CD4-positive, CD25-positive, alpha-beta regulatory T cell (primary cell): ENCODE results near the gene IFIH1. TPM values are rescaled to one million over a fixed set of nuclear protein-coding genes. Genes with fewer than 3 reads are reported as not detected.
A peak's percentile ranks its signal among the peaks of the same experiment; 100 is the strongest.

Experiments
- ATAC-seq, 2 donors: fragments of 150-1000 bp; cut with Tn5 transposase; one replicate each; pipeline ENCODE4 v1.10.0; 2021; ENCODE audit warnings: low read depth in 2 of 2, moderate number of reproducible peaks in 2 of 2, moderate library complexity in 1 of 2
- DNase-seq, 3 donors: peaks; one replicate each; pipeline versions ENCODE4 v3.0.0 to v3.0.0-alpha.2; 2012 to 2022; ENCODE audit warnings: mixed read lengths in 1 of 3
- H3K27ac ChIP-seq: one replicate; pipeline ENCODE4 v1.7.0; 2013; ENCODE audit warnings: mild to moderate bottlenecking, low read length; ENCODE audit not compliant: insufficient read depth, poor library complexity, severe bottlenecking
- H3K27me3 ChIP-seq: one replicate; pipeline ENCODE4 v1.7.0; 2013; ENCODE audit warnings: low read length; ENCODE audit not compliant: control insufficient read depth, insufficient read depth
- H3K36me3 ChIP-seq: one replicate; pipeline ENCODE4 v1.7.0; 2013; ENCODE audit warnings: mild to moderate bottlenecking, low read length, moderate library complexity; ENCODE audit not compliant: control insufficient read depth, insufficient read depth
- H3K4me1 ChIP-seq: 2 replicates; pipeline ENCODE4 v1.7.0; 2013; ENCODE audit warnings: mild to moderate bottlenecking, low read length; ENCODE audit not compliant: insufficient read depth, control insufficient read depth, poor library complexity, severe bottlenecking
- H3K4me3 ChIP-seq: one replicate; pipeline ENCODE4 v1.7.0; 2013; ENCODE audit warnings: low read depth, mild to moderate bottlenecking, low read length, moderate library complexity
- H3K9me3 ChIP-seq, 2 experiments: 1 replicate in 1 of 2; 2 replicates in 1 of 2; pipeline ENCODE4 v1.7.0; 2013; ENCODE audit warnings: low read length in 2 of 2, mild to moderate bottlenecking in 1 of 2, moderate library complexity in 1 of 2; ENCODE audit not compliant: control insufficient read depth in 2 of 2
- H3K27ac Mint-ChIP-seq, 3 donors: one replicate each; pipeline ENCODE4 v1.8.0; 2020 to 2022; ENCODE audit warnings: mild to moderate bottlenecking in 3 of 3, mixed read lengths in 3 of 3, moderate library complexity in 2 of 3
- H3K27me3 Mint-ChIP-seq: one replicate; pipeline ENCODE4 v1.8.0; 2022; ENCODE audit warnings: mild to moderate bottlenecking, mixed read lengths
- H3K36me3 Mint-ChIP-seq: one replicate; pipeline ENCODE4 v1.8.0; 2020; ENCODE audit warnings: mixed read lengths
- H3K4me1 Mint-ChIP-seq, 4 donors: one replicate each; pipeline ENCODE4 v1.8.0; 2020 to 2022; ENCODE audit warnings: mixed read lengths in 4 of 4, mild to moderate bottlenecking in 1 of 4
- H3K4me3 Mint-ChIP-seq, 4 donors: one replicate each; pipeline ENCODE4 v1.8.0; 2020 to 2022; ENCODE audit warnings: mild to moderate bottlenecking in 4 of 4, mixed read lengths in 4 of 4, moderate library complexity in 3 of 4
- H3K9me3 Mint-ChIP-seq, 7 donors: one replicate each; pipeline ENCODE4 v1.8.0; 2020 to 2022; ENCODE audit warnings: mixed read lengths in 7 of 7, mild to moderate bottlenecking in 3 of 7, moderate library complexity in 2 of 7
- polyA plus RNA-seq, 4 donors: library from polyadenylated mRNA; unstranded; fragments of 300-500 nt; fragmentation: Illumina TruSeq; gene quantifications; one replicate each; pipeline ENCODE4 v1.2.3, GENCODE V29; 2021
- total RNA-seq: library from RNA; stranded (reverse); gene quantifications from one replicate; pipeline ENCODE4 v1.2.3, GENCODE V29; 2022

Gene IFIH1
- total and polyA plus RNA-seq, 5 donors from 2014 or later = 17.2 to 52.8 (median 18.4) TPM

DNA sequence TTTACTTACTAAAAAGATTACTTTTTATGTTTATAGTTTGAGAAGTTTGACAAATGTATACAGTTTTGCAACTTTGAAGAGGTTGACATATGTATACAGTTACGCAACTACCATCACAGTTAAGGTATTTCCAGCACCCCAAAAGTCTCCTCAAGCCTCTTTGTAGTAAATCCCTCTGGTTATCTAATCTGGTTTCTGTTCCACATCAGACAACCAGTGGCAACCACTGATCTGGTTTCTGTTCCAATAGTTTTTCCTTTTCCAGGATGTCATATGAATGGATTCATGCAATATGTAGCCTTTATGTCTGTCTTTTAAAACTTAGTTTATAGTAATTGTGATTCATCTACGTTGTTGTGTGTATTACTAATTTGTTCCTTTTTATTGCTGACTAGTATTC is 23.5 kb downstream of the IFIH1 start:
- ATAC-seq = no peak

DNA sequence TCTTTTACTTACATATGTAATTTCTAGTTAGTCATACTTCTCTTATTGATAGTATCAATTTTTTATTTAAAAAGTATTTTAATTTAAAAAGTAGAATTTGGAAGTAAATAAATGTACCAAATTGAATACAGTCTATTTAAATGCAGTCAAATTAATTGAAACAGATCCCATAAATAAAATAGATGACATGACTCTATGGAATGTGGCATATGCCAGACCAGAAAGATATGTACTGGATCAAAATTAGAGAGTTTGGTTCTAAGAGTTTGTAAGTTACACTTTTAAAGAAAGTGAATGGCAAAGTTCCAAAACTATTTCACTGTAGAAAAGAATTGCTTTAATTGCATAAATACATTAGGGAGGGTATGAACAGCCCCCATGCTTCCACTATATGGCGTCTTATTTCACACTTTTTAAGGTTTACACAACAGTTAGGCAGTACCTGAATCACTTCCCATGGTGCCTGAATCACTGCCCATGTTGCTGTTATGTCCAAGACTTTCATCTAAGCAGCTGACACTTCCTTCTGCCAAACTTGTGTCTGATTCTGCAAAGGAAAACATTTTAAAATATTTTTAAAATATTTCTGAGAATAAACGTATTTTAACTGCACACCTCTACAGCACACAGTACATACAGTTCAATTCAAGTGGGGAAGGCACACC is 25.2 kb downstream of the IFIH1 start:
- no peaks in the 10 kb centered on the region for H3K9me3 Mint-ChIP-seq
- H3K4me3 ChIP-seq = no peak overlapping the region
- ATAC-seq (no peak), DNase-seq (no peak)
- peaks cover 24% of the 10 kb centered on the region for H3K36me3 ChIP-seq
- no peak overlapping the region for H3K27ac ChIP-seq
- peaks cover 22% of the 10 kb centered on the region for H3K36me3 Mint-ChIP-seq
- H3K27me3 Mint-ChIP-seq = no peaks in the 10 kb centered on the region
- H3K4me1 Mint-ChIP-seq = peaks cover 0 to 15% (median 0%) of the 10 kb centered on the region in 4 donors
- H3K27me3 ChIP-seq = no peaks in the 10 kb centered on the region
- H3K27ac Mint-ChIP-seq = no peak overlapping the region
- H3K4me3 Mint-ChIP-seq = no peak overlapping the region
- no peaks in the 10 kb centered on the region for H3K9me3 ChIP-seq
- H3K4me1 ChIP-seq = no peaks in the 10 kb centered on the region

More for the DNA sequence above, 23.5 kb downstream of the IFIH1 start:
- no peak overlapping the region for H3K27ac Mint-ChIP-seq
- H3K9me3 Mint-ChIP-seq = no peaks in the 10 kb centered on the region
- Histone ChIP-seq H3K4me1 (no peaks in the 10 kb centered on the region), H3K4me3 (no peak overlapping the region), H3K27me3 (no peaks in the 10 kb centered on the region), H3K9me3 (no peaks in the 10 kb centered on the region), H3K27ac (no peak overlapping the region), H3K36me3 (peaks cover 34% of the 10 kb centered on the region)
- H3K36me3 Mint-ChIP-seq = peaks cover 15% of the 10 kb centered on the region
- H3K4me1 Mint-ChIP-seq = peaks cover 0 to 15% (median 0%) of the 10 kb centered on the region in 4 donors
- no peak for DNase-seq
- H3K4me3 Mint-ChIP-seq = no peak overlapping the region
- H3K27me3 Mint-ChIP-seq = no peaks in the 10 kb centered on the region

DNA sequence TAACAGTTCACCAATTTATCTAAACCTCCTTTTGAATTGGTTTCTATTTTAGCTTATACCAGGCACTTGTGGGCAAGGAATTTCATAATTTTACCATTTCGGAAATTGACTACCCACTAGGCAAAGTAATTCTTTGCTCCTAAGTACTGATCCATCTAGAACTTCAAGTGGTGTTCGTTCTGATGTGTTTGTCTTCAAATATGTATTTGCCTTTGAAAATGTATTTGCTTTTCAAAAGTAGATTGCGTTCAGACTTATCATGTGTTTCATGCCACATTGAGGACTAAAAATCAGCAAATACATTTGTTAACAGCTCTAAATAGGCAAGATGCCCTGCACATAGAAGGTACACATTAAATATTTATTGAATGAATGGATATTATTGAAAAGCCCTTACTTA is 26.7 kb downstream of the IFIH1 start:
- Histone ChIP-seq H3K27me3 (no peaks in the 10 kb centered on the region), H3K4me3 (no peak overlapping the region), H3K36me3 (peaks cover 36% of the 10 kb centered on the region), H3K4me1 (no peaks in the 10 kb centered on the region), H3K9me3 (no peaks in the 10 kb centered on the region), H3K27ac (no peak overlapping the region)
- H3K9me3 Mint-ChIP-seq = no peaks in the 10 kb centered on the region
- H3K36me3 Mint-ChIP-seq = peaks cover 31% of the 10 kb centered on the region
- H3K27me3 Mint-ChIP-seq = no peaks in the 10 kb centered on the region
- no peak overlapping the region for H3K27ac Mint-ChIP-seq
- peaks cover 0 to 10% (median 0%) of the 10 kb centered on the region in 4 donors for H3K4me1 Mint-ChIP-seq
- ATAC-seq = no peak
- H3K4me3 Mint-ChIP-seq = no peak overlapping the region
- no peak for DNase-seq

DNA sequence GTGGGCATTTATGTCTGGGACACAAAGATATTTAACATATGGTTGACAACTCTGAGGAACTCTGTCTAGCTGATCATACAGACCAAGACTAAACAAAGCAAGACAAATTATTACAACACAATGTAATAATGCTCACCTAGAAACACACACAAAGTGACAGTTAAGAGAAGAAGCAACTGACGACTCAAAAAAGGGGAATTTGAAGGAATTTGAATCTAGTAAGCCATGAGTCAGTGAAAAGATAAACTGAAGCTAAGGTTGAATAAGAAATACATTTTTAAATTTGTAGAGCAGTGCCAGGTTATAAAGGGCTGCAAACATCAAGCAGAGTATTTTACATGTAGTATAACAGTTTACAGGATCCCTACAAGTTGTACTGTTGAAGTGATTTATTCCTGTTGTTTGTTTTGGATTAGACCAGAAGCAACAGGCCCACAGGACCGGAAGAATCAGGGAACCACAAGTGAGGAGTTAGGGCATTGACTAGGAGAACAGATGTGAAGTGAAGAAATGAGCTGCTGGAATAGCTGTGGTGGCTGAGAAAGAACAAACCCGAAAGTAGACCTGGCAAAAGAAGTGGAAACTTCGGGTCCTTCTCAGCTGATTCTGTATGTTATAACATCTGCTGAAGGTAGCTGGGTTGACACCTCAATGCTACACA is 35.6 kb downstream of the IFIH1 start:
- no peaks in the 10 kb centered on the region for H3K9me3 Mint-ChIP-seq
- no peaks in the 10 kb centered on the region for H3K9me3 ChIP-seq
- peaks cover 72% of the 10 kb centered on the region for H3K36me3 Mint-ChIP-seq
- no peaks in the 10 kb centered on the region for H3K27me3 Mint-ChIP-seq
- no peak for DNase-seq
- no peak overlapping the region for H3K27ac ChIP-seq
- H3K4me1 ChIP-seq = no peaks in the 10 kb centered on the region
- H3K4me3 ChIP-seq = no peak overlapping the region
- ATAC-seq = no peak
- H3K36me3 ChIP-seq = peaks cover 69% of the 10 kb centered on the region
- H3K4me1 Mint-ChIP-seq = peaks cover 0 to 3% (median 2%) of the 10 kb centered on the region in 4 donors
- H3K27me3 ChIP-seq = no peaks in the 10 kb centered on the region
- no peak overlapping the region for H3K4me3 Mint-ChIP-seq
- peak overlapping the region in 2 of 3 donors; percentile 23 to 71 for H3K27ac Mint-ChIP-seq

DNA sequence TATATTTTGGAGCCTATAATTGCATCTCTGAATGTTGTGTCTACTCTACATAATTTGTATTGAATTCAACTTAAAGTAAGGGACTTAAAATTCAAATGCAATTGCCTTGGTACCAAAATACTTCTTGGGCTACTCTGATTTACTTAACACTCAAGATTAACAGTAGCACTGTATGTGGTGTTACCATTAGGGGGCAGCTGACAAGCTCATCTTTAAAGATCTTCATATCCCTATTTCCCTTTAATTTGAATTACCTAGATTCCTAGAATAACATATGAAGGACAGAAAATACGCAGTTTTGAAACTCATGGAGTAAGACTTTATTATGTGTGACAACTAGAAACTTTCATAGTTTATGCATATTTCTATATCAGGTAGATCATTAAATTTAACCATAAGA is 37.8 kb downstream of the IFIH1 start:
- Mint-ChIP-seq H3K36me3 (peaks cover 76% of the 10 kb centered on the region), H3K27me3 (no peaks in the 10 kb centered on the region), H3K27ac (no peak overlapping the region), H3K9me3 (no peaks in the 10 kb centered on the region), H3K4me3 (no peak overlapping the region), H3K4me1 (peaks cover 6 to 16% (median 9%) of the 10 kb centered on the region in 4 donors)
- no peak for DNase-seq
- Histone ChIP-seq H3K27ac (no peak overlapping the region), H3K4me1 (no peaks in the 10 kb centered on the region), H3K36me3 (peaks cover 61% of the 10 kb centered on the region), H3K9me3 (no peaks in the 10 kb centered on the region), H3K4me3 (no peak overlapping the region), H3K27me3 (no peaks in the 10 kb centered on the region)
- no peak for ATAC-seq

DNA sequence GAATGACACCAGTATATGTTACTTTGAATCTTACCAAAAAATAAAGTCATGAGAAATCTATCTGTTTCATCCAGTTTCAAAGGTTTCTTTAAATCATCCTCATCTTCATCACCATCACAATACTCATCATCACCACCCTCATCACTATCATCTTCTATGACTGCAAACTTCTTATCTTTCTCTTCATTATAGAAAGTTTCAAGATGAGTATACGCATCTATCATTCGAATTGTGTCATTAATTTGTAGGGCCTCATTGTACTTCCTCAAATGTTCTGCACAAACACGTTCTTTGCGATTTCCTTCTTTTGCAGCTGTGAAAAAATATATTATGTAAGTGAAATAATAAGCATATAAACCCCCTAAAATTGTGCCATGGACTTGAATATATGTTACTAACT is 41.1 kb downstream of the IFIH1 start:
- H3K4me1 Mint-ChIP-seq = peaks cover 4 to 16% (median 9%) of the 10 kb centered on the region in 4 donors

DNA sequence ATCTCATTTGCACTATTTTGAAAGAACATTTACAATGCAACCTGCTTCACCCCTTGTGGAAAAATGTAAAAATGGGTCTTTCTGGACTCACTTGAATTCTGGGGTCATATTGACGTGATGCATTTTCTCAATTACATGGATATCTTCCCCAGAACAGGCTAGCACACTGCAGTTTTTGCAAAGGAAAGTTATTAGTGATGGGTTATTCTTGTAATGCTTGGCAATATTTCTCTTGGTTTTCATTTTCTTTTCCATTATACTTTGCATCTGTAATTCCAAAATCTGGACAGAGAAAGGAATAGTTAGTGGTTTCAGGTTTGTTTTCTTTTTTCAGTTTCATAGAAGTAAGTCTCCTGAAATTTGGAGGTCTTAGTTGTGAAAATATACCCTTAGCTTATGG is 50.5 kb downstream of the IFIH1 start:
- no peaks in the 10 kb centered on the region for H3K4me1 Mint-ChIP-seq
- H3K4me3 Mint-ChIP-seq = no peak overlapping the region
- peaks cover 65% of the 10 kb centered on the region for H3K36me3 Mint-ChIP-seq
- Histone ChIP-seq H3K36me3 (peaks cover 60% of the 10 kb centered on the region), H3K27me3 (no peaks in the 10 kb centered on the region), H3K27ac (no peak overlapping the region), H3K4me1 (no peaks in the 10 kb centered on the region), H3K4me3 (no peak overlapping the region), H3K9me3 (no peaks in the 10 kb centered on the region)
- no peak for ATAC-seq
- peaks cover 0 to 1% (median 0%) of the 10 kb centered on the region in 7 donors for H3K9me3 Mint-ChIP-seq
- H3K27ac Mint-ChIP-seq = peak overlapping the region in 2 of 3 donors; percentile 4 to 47
- DNase-seq = no peak
- H3K27me3 Mint-ChIP-seq = no peaks in the 10 kb centered on the region

More for the DNA sequence above, 41.1 kb downstream of the IFIH1 start:
- H3K9me3 ChIP-seq = no peaks in the 10 kb centered on the region
- Mint-ChIP-seq H3K36me3 (peaks cover 78% of the 10 kb centered on the region), H3K27ac (peak overlapping the region in 1 of 3 donors; percentile 16), H3K4me3 (no peak overlapping the region), H3K9me3 (no peaks in the 10 kb centered on the region), H3K27me3 (no peaks in the 10 kb centered on the region)
- no peaks in the 10 kb centered on the region for H3K4me1 ChIP-seq
- no peaks in the 10 kb centered on the region for H3K27me3 ChIP-seq
- DNase-seq (peak in 1 of 3 donors; percentile 16), ATAC-seq (no peak)
- H3K27ac ChIP-seq = no peak overlapping the region
- no peak overlapping the region for H3K4me3 ChIP-seq
- peaks cover 60% of the 10 kb centered on the region for H3K36me3 ChIP-seq

DNA sequence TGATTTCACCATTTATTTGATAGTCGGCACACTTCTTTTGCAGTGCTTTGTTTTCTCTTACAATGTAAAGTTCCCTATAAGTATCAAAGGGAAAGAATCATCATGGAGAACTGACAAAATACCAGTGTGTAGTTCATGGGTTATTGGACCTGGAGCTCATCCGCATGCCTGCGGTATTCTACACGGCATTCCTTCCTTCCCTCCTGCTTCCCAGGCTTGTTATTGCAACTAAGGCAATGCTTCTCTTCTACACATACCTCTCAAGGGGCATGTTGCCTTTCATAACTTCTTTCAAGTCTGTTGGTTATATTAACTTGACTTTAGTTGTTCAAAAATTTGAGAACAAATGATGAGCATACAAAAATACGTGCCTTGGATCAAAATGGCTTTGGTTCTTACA is 51.0 kb downstream of the IFIH1 start:
- H3K27me3 ChIP-seq = no peaks in the 10 kb centered on the region
- no peaks in the 10 kb centered on the region for H3K27me3 Mint-ChIP-seq
- peaks cover 55% of the 10 kb centered on the region for H3K36me3 ChIP-seq
- no peaks in the 10 kb centered on the region for H3K9me3 ChIP-seq
- ATAC-seq = no peak
- no peaks in the 10 kb centered on the region for H3K4me1 Mint-ChIP-seq
- peaks cover 0 to 1% (median 0%) of the 10 kb centered on the region in 7 donors for H3K9me3 Mint-ChIP-seq
- H3K4me3 ChIP-seq = no peak overlapping the region
- no peaks in the 10 kb centered on the region for H3K4me1 ChIP-seq
- peak overlapping the region in 1 of 3 donors; percentile 47 for H3K27ac Mint-ChIP-seq
- DNase-seq = no peak
- H3K36me3 Mint-ChIP-seq = peaks cover 60% of the 10 kb centered on the region
- no peak overlapping the region for H3K4me3 Mint-ChIP-seq
- no peak overlapping the region for H3K27ac ChIP-seq
